HG03097 (cell line): ENCODE measurements around the gene FBP2.
"Not testable (repeated sequence)": the region's sequence is repeated elsewhere in the genome, so short reads cannot be mapped to it uniquely, and the experiment has no call there.

Experiments used
- ATAC-seq: cut with Tn5 transposase; IDR thresholded peaks from one replicate; pipeline ENCODE4 v1.9.1; 2021; ENCODE audit not compliant: unreplicated experiment, low FRiP score

FBP2 gene

GRCh38 chr9:94607423-94607691, 13.7 kb upstream of the FBP2 start:
- ATAC-seq, result no peak

- no peak for ATAC-seq
Measured at GRCh38 chr9:94606646-94607422, 13.2 kb upstream of the FBP2 start.

- no peak for ATAC-seq
Measured at GRCh38 chr9:94603259-94604160, 9.9 kb upstream of the FBP2 start.

GRCh38 chr9:94602666-94603065, 9.0 kb upstream of the FBP2 start:
- ATAC-seq, result no peak

- ATAC-seq, result no peak
Measured at GRCh38 chr9:94600715-94601114, 7.1 kb upstream of the FBP2 start.

GRCh38 chr9:94600258-94600657, 6.6 kb upstream of the FBP2 start:
- no peak for ATAC-seq

- ATAC-seq, result no peak
Measured at GRCh38 chr9:94599102-94599501, 5.5 kb upstream of the FBP2 start.

GRCh38 chr9:94592683-94593082, 941 bp downstream of the FBP2 start:
- not testable (repeated sequence) for ATAC-seq

GRCh38 chr9:94591876-94592275, 1.7 kb downstream of the FBP2 start:
- no peak for ATAC-seq

- not testable (repeated sequence) for ATAC-seq
Measured at GRCh38 chr9:94591046-94591545, 2.5 kb downstream of the FBP2 start.

- no peak for ATAC-seq
Measured at GRCh38 chr9:94588681-94589080, 4.9 kb downstream of the FBP2 start.

- no peak for ATAC-seq
Measured at GRCh38 chr9:94586814-94587213, 6.8 kb downstream of the FBP2 start.

- ATAC-seq, result no peak
Measured at GRCh38 chr9:94586316-94586715, 7.3 kb downstream of the FBP2 start.

- no peak for ATAC-seq
Measured at GRCh38 chr9:94584555-94584954, 9.1 kb downstream of the FBP2 start.

GRCh38 chr9:94581728-94582127, 11.9 kb downstream of the FBP2 start:
- no peak for ATAC-seq

GRCh38 chr9:94577571-94577970, 16.1 kb downstream of the FBP2 start:
- no peak for ATAC-seq

GRCh38 chr9:94577036-94577435, 16.6 kb downstream of the FBP2 start:
- no peak for ATAC-seq

GRCh38 chr9:94576131-94576530, 17.5 kb downstream of the FBP2 start:
- no peak for ATAC-seq

GRCh38 chr9:94568972-94569712, 24.5 kb downstream of the FBP2 start:
- ATAC-seq, result no peak

GRCh38 chr9:94568250-94568889, 25.3 kb downstream of the FBP2 start:
- ATAC-seq, result no peak

GRCh38 chr9:94567271-94567670, 26.4 kb downstream of the FBP2 start:
- ATAC-seq, result no peak
